Adipocyte (in vitro differentiated cells): Measurements from ENCODE around the gene CPNE5.

Source experiments
- DNase-seq: peaks from one replicate; pipeline ENCODE4 v3.0.0-alpha.2; 2015; ENCODE audit warnings: low read depth
- H3K27me3 ChIP-seq: replicated peaks from 2 replicates; pipeline ENCODE4 v1.7.0; 2013; ENCODE audit warnings: mild to moderate bottlenecking, low read length, moderate library complexity; ENCODE audit not compliant: control insufficient read depth, insufficient read depth
- H3K36me3 ChIP-seq: 2 replicates; pipeline ENCODE4 v1.7.0; 2013; ENCODE audit warnings: low read length, mild to moderate bottlenecking, moderate library complexity; ENCODE audit not compliant: control insufficient read depth, insufficient read depth, severe bottlenecking
- H3K4me1 ChIP-seq: 2 replicates; pipeline ENCODE4 v1.7.0; 2013; ENCODE audit warnings: mild to moderate bottlenecking, low read length, moderate library complexity; ENCODE audit not compliant: control insufficient read depth, insufficient read depth
- H3K4me3 ChIP-seq: 2 replicates; pipeline ENCODE4 v1.7.0; 2013; ENCODE audit warnings: mild to moderate bottlenecking, low read length, moderate library complexity
- H3K9ac ChIP-seq: 2 replicates; pipeline ENCODE4 v1.7.0; 2013; ENCODE audit warnings: mild to moderate bottlenecking, low read length, moderate library complexity
- H3K9me3 ChIP-seq: 2 replicates; pipeline ENCODE4 v1.7.0; 2013; ENCODE audit warnings: mild to moderate bottlenecking, low read length, moderate library complexity; ENCODE audit not compliant: control insufficient read depth

CPNE5 gene

DNA sequence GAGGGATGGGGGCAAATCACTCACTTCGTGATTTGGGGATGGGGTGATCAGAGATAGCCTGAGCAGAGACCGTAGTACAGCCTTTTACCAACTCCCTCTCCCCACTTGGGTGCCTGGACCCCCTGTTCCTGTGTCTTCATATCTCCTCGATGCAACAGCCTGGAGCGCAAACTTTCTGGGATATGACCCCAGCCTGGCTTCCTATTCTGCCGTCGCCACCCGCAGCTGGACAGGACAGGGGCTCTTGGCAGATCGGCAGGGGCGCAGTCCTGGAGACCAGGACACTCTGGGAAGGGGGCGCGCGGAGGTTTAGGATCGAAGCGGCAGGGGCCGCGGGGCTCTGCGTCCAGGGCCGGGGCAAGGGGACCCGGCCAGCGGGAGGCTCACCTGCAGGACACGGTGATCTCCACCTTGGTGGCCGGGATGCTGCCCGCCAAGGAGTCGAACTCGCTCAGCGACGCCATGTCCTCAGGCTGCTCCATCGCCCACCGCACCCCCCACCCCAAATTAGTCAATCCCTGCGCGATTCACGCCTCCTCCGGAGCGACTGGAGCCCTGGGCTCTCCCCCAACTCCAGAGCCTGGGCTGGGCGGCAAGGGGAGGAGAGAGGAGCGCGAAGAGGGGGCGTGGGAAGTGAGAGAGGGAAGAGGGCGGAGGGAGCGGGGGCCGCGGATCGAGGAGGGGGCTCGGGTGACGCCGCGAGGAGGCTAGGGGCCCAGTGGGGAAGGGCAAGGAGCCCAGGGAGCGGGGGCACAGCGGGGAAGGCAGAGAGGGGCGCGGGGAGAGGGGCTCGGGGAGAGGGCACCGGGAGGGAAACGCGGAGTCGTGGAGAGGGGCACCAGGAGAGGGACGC, at the start of gene CPNE5:
TSS of gene CPNE5 (minus strand) at position 549 of the 853 bp plus-strand sequence. CDS start at position 482, 67 bp downstream.
- H3K4me1 ChIP-seq, result peaks cover 12% of the 10 kb centered on the region
- no peak within 1 kb of the TSS for H3K9ac ChIP-seq
- H3K9me3 ChIP-seq, result no peaks in the 10 kb centered on the region
- H3K36me3 ChIP-seq, result no peaks in the 10 kb centered on the region
- peak within 1 kb of the TSS; percentile 59 for H3K4me3 ChIP-seq
- peaks cover 11% of the 10 kb centered on the region for H3K27me3 ChIP-seq
- peak; percentile 38 for DNase-seq

DNA sequence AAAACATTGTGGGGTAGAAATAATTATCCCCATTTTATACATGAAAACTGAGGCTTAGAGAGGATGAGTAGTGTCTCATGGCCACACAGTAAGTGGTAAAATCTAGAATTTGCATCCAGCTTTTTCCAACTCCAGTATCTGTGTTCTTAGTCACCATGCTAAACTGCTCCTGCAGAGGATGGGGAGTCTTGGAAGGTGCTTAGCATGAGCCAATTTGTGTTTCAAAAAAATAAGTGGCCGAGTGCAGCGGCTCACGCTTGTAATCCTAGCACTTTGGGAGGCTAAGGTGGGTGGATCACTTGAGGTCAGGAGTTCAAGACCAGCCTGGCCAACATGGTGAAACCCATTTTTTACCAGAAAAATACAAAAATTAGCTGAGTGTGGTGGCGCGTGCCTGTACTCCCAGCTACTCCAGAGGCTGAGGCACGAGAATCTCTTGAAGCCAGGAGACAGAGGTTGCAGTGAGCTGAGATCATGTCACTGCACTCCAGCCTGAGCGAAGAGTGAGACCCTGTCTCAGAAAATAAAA, 48.9 kb upstream of the CPNE5 start:
- Histone ChIP-seq H3K4me1 (peaks cover 12% of the 10 kb centered on the region), H3K9me3 (no peaks in the 10 kb centered on the region), H3K27me3 (no peaks in the 10 kb centered on the region), H3K36me3 (peaks cover 6% of the 10 kb centered on the region), H3K4me3 (no peak overlapping the region), H3K9ac (no peak overlapping the region)
- no peak for DNase-seq

DNA sequence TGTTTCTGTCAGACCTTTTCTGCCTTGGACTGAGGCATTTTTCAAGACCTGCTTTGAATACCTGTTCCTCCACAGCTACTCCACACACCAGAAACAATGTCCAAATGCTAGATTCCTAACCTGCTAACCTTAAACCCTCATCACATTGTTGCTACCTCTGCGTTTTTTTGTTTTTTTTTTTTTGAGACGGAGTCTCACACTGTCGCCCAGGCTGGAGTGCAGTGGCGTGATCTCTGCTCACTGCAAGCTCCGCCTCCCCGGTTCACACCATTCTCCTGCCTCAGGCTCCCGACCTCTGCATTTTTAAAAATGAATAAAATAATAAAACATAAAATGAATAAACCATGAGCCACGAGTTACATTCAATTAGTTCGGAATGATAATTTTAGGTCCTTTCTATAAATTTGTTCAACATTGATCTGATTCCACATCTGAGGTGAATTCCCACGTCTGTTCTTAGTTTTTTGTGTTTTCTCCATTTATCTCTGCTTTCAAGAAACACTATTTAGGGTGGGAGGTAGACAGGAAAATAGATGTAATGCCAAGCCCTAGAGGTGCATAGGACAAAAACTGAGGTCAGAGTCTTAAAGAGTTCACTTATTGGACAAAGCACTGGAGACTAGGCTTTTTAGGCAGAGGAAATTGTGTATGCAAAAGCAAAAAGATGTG, 47.8 kb upstream of the CPNE5 start:
- no peaks in the 10 kb centered on the region for H3K9me3 ChIP-seq
- H3K27me3 ChIP-seq, result no peaks in the 10 kb centered on the region
- peak overlapping the region; percentile 99 for H3K4me3 ChIP-seq
- peak overlapping the region; percentile 97 for H3K9ac ChIP-seq
- peaks cover 6% of the 10 kb centered on the region for H3K36me3 ChIP-seq
- H3K4me1 ChIP-seq, result peaks cover 12% of the 10 kb centered on the region
- no peak for DNase-seq

DNA sequence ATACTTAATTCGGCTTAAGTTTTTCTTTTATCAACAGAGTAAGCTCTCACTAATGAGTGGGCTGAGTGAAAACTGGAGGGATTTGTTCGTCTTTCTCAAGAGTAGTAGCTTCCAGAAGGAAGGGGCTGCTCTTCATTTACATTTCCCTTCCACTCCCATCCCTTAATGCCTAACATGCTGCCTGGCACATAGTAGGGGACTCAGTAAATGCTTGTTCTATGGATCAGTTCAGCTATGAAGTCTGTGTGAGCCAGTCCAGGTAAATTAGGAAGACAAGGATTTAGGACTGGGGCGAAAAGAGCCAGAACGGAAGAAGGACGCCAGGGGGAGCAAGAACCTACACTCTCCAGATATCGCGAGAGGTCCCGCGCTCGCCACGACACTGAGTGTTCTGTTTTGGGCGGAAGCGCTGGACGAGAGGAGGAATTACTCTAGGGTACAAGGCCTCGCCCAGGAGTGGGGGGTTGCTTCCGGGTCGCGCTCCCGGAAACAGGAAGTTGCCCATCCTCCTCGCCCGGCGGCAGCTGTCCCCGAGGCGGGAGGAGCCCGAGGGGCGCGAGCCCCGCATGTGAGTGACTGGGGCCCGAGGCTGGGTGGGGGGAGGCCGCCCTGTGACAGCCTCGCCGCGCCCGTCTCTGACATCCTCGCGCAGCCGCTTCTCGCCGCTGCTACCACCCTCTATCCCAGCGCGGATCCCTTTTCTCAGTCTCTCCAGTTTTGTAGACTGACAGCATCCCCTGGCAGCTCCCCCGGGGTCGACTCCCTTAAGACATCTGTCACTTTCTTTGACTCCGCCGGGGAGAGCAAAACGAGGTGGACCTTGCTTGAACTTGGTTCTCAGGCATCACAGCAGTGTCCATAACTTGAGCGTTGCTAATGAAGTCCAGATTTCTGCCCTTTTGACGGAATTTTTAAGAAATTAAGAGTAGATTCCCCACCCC, 46.5 kb upstream of the CPNE5 start, which contains the start of gene C6orf89:
TSS of gene C6orf89 (plus strand) at position 492 of the 941 bp plus-strand sequence. CDS start 13,493 bp downstream, outside the sequence.
- H3K36me3 ChIP-seq, result peaks cover 6% of the 10 kb centered on the region

GRCh38 chr6:36884610-36885009, 45.4 kb upstream of the CPNE5 start:
- Histone ChIP-seq H3K4me1 (peaks cover 12% of the 10 kb centered on the region), H3K36me3 (peaks cover 6% of the 10 kb centered on the region)

More for the DNA sequence above, 46.5 kb upstream of the CPNE5 start, which contains the start of gene C6orf89:
- H3K4me3 ChIP-seq, result peak within 1 kb of the TSS; percentile 99
- peak within 1 kb of the TSS; percentile 97 for H3K9ac ChIP-seq
- peak; percentile 99 for DNase-seq
- H3K4me1 ChIP-seq, result peaks cover 12% of the 10 kb centered on the region
- no peaks in the 10 kb centered on the region for H3K9me3 ChIP-seq
- no peaks in the 10 kb centered on the region for H3K27me3 ChIP-seq

GRCh38 chr6:36875250-36875633, 36.0 kb upstream of the CPNE5 start:
- Histone ChIP-seq H3K36me3 (no peaks in the 10 kb centered on the region), H3K4me1 (peaks cover 12% of the 10 kb centered on the region), H3K4me3 (peak overlapping the region; percentile 99), H3K27me3 (no peaks in the 10 kb centered on the region), H3K9ac (peak overlapping the region; percentile 99), H3K9me3 (no peaks in the 10 kb centered on the region)
- DNase-seq, result no peak

More at GRCh38 chr6:36884610-36885009, 45.4 kb upstream of the CPNE5 start:
- Histone ChIP-seq H3K9ac (peak overlapping the region; percentile 38), H3K27me3 (no peaks in the 10 kb centered on the region), H3K4me3 (no peak overlapping the region), H3K9me3 (no peaks in the 10 kb centered on the region)
- no peak for DNase-seq

GRCh38 chr6:36874443-36875249, 35.4 kb upstream of the CPNE5 start, which contains the start of gene PPIL1:
Gene PPIL1 (minus strand): TSS chr6:36874803. CDS start chr6:36874772, 31 bp downstream.
- Histone ChIP-seq H3K9ac (peak within 1 kb of the TSS; percentile 99), H3K4me1 (peaks cover 12% of the 10 kb centered on the region), H3K36me3 (no peaks in the 10 kb centered on the region), H3K4me3 (peak within 1 kb of the TSS; percentile 99), H3K9me3 (no peaks in the 10 kb centered on the region), H3K27me3 (no peaks in the 10 kb centered on the region)
- DNase-seq, result peak; percentile 96

- H3K4me1 ChIP-seq, result peaks cover 12% of the 10 kb centered on the region
- H3K27me3 ChIP-seq, result no peaks in the 10 kb centered on the region
- H3K36me3 ChIP-seq, result no peaks in the 10 kb centered on the region
- peak overlapping the region; percentile 99 for H3K9ac ChIP-seq
- DNase-seq, result peak; percentile 66
- H3K4me3 ChIP-seq, result peak overlapping the region; percentile 99
- no peaks in the 10 kb centered on the region for H3K9me3 ChIP-seq
Observed at GRCh38 chr6:36873612-36874442, 34.6 kb upstream of the CPNE5 start.

DNA sequence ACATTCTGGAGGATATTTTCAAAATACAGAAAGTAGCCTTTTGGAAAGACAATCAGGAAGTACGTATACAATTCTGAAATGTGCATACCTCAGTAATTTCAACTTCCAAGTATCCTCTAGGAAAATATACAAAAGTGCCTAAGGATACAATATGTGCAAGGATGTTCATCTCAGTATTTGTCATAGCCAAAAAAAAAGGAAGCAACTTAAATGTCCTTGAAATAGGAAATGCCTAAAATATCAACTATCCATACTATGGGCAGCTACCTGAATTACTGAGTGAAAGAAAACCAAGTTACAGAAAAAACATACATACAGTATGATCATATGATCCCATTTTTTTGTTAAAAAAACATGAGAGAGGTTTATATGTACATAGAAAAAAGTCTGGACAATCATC, 33.9 kb upstream of the CPNE5 start:
- Histone ChIP-seq H3K9me3 (no peaks in the 10 kb centered on the region), H3K4me1 (peaks cover 12% of the 10 kb centered on the region), H3K4me3 (no peak overlapping the region), H3K27me3 (no peaks in the 10 kb centered on the region), H3K36me3 (no peaks in the 10 kb centered on the region), H3K9ac (no peak overlapping the region)
- no peak for DNase-seq
